ENCODE results near the gene KLHDC9.

KLHDC9 gene

GRCh38 chr1:161092621-161093028, 5.5 kb upstream of the KLHDC9 start:
- CTCF ChIA-PET, result interaction anchor here (1.0 to 8.2 kb wide), 5 partner anchors 10 to 95 kb away, joined by 3 to 91 read pairs (median 3); no protein-coding TSS in a partner anchor
- no peak for TF ChIP-seq CTCF (IDR thresholded peaks at IDR 0.05; ENCODE audit: control extremely low read depth, extremely low read depth, low read depth, missing control alignments)
- DNase-seq (ENCODE audit: extremely low spot score), result peak; percentile 64
- POLR2A ChIA-PET, result no interaction called here

- ChIA-PET CTCF (interaction anchor here (1.1 to 8.2 kb wide), 4 partner anchors 11 to 97 kb away, joined by 4 to 137 read pairs (median 62); partner anchors contain the start of genes ARHGAP30 and USF1), POLR2A (no interaction called here)
- DNase-seq (ENCODE audit: extremely low spot score), result no peak
- TF ChIP-seq CTCF (IDR thresholded peaks at IDR 0.05; ENCODE audit: control extremely low read depth, extremely low read depth, low read depth, missing control alignments), result no peak
These were observed 3.7 kb upstream of the KLHDC9 start for GRCh38 chr1:161094481-161094880.

GRCh38 chr1:161095230-161095629, 2.9 kb upstream of the KLHDC9 start:
- DNase-seq (ENCODE audit: extremely low spot score), result no peak
- ChIA-PET POLR2A (no interaction called here), CTCF (interaction anchor here (1.1 to 8.2 kb wide), 4 partner anchors 12 to 97 kb away, joined by 4 to 137 read pairs (median 62); partner anchors contain the start of genes ARHGAP30 and USF1)

DNA sequence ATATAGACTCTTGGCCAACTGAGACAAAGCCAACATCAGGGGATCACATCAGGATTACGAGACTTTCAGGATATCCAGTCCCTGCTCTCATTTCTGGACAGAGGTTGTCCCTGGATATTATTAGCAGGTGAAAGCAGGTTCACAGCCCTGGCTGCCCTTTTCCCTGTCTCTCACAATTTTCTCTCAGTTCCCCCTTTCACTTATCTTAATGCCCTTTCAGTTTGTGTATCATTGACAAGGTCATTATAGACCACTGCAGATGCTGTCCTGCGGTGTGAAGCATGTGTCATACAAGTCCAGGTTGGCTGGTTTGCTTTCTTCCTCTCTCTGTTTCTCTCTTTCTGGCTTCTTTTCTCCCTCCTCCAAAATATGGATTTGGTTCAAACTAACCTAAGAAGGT, 2.1 kb upstream of the KLHDC9 start:
- POLR2A ChIA-PET, result interaction anchor here (0.9 kb wide), 1 partner anchor 27 kb away, joined by 4 read pairs; the partner anchor contains the start of gene ARHGAP30
- TF ChIP-seq CTCF (IDR thresholded peaks at IDR 0.05; ENCODE audit: control extremely low read depth, extremely low read depth, low read depth, missing control alignments), result no peak
- CTCF ChIA-PET, result interaction anchor here (0.9 to 8.2 kb wide), 13 partner anchors 9 to 98 kb away, joined by 3 to 137 read pairs (median 5); partner anchors contain the start of genes ARHGAP30, TSTD1 and USF1
- DNase-seq (ENCODE audit: extremely low spot score), result peak; percentile 71

More at GRCh38 chr1:161095230-161095629, 2.9 kb upstream of the KLHDC9 start:
- no peak for TF ChIP-seq CTCF (IDR thresholded peaks at IDR 0.05; ENCODE audit: control extremely low read depth, extremely low read depth, low read depth, missing control alignments)

- ChIA-PET POLR2A (interaction anchor here (0.9 kb wide), 1 partner anchor 27 kb away, joined by 4 read pairs; the partner anchor contains the start of gene ARHGAP30), CTCF (interaction anchor here (0.9 to 8.2 kb wide), 20 partner anchors 7 to 151 kb away, joined by 3 to 137 read pairs (median 5); partner anchors contain the start of genes ARHGAP30, F11R, NECTIN4 and NIT1)
- no peak for DNase-seq (ENCODE audit: extremely low spot score)
- TF ChIP-seq CTCF (IDR thresholded peaks at IDR 0.05; ENCODE audit: control extremely low read depth, extremely low read depth, low read depth, missing control alignments), result no peak
These were observed 1.6 kb upstream of the KLHDC9 start for GRCh38 chr1:161096530-161096929.

DNA sequence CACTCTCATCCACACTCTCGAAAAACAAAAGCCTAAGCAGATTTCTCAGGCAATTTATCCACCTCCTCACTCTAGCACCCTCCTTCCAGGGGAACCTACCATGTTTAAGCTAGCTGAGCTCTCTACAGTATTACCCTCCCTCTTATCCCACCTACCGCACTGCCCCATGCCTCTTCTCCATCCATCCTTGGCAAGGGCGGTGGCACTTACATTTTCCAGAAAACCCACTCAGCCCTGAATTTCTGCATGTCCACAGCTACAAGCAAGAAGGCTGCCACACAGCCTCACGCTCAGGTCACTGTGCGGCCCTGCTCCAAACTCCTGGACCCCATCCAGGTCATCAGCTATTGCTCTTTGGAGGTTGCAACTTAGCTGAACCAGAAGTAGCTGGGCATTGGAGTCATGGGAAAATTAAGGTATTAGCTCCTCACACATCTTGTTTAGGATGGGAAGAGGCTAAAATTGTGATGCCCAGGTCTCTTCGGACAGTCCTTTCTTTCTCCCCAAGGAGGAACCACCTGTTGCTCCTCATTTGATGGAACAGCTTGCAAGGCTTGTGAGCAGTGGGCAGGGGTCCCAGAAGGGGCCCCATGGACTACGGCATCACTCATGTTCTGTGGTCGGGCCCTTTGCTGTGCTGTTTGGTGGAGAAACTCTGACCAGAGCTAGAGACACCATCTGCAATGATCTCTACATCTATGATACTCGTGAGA, 1.1 kb downstream of the KLHDC9 start:
- no peak for DNase-seq (ENCODE audit: extremely low spot score)
- CTCF ChIA-PET, result interaction anchor here (1.0 to 8.2 kb wide), 16 partner anchors 9 to 101 kb away, joined by 3 to 137 read pairs (median 7); partner anchors contain the start of genes ARHGAP30, DEDD, NIT1 and PFDN2

More for the DNA sequence above, 1.1 kb downstream of the KLHDC9 start:
- POLR2A ChIA-PET, result interaction anchor here (1.0 kb wide), 1 partner anchor 67 kb away, joined by 3 read pairs; the partner anchor contains the start of gene PPOX
- TF ChIP-seq CTCF (IDR thresholded peaks at IDR 0.05; ENCODE audit: control extremely low read depth, extremely low read depth, low read depth, missing control alignments), result no peak
